C4-2B (cell line): ENCODE data around the gene LRIT2.

Experiments used
- CTCF ChIP-seq: fragments of 450-650 bp; conservative IDR thresholded peaks from 2 replicates; pipeline ENCODE4 v1.5.1; 2017; ENCODE audit warnings: mild to moderate bottlenecking
- ZFX ChIP-seq: fragments of 450-650 bp; IDR thresholded peaks from 2 replicates; pipeline ENCODE4 v1.6.1; 2017

- TF ChIP-seq CTCF (no peak), ZFX (no peak)
Observed at GRCh38 chr10:84244651-84245270, 19.4 kb upstream of the LRIT2 start, which contains the start of gene RGR.
